ENCODE data around the gene MED15. TPM values are rescaled to one million over a fixed set of nuclear protein-coding genes. Genes with fewer than 3 reads are reported as not detected.

Gene MED15
- total RNA-seq, 1 donor from 2014 or later = 11.4 TPM

DNA sequence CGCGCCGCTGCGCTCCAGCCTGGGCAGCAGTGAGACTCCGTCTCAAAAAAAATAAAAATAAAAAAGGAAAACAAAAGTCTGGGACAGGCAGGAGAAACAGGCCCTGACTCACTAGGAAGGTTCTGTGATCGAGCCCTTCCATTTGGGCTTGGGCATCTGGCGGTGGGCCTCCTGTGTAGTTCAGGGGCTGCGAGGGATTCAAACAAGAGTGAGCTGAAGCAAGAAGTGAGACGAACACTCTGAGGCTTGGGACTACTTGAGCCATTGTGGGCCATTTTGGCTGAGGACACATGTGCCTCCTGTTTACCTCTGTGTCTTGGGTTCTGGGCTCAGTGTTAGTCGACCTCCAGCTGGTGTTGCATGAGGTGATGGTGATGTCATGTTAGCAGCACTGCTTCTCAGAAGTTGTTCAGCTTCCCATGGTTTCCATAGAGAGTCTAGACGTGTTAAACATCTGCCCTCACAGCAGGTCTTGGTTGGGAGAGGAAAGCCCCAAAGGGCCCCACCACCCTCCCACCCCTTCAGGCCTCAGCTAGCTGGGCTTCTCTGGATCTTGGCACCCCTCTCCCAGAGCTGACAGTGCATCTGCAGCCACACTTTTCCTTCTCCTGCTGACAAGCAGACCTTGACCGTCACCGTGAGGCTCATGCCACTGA, 57.8 kb downstream of the MED15 start:
- Histone ChIP-seq H3K36me3 (no peaks in the 10 kb centered on the region), H3K9me3 (ENCODE audit: low read depth) (no peaks in the 10 kb centered on the region), H4K20me1 (ENCODE audit: low read depth) (no peaks in the 10 kb centered on the region), H3F3A (ENCODE audit: low read depth) (peaks cover 9% of the 10 kb centered on the region), H3K4me3 (no peak overlapping the region), H3K79me2 (ENCODE audit: low read depth) (no peaks in the 10 kb centered on the region), H3K27me3 (no peaks in the 10 kb centered on the region), H3K27ac (no peak overlapping the region), H2AFZ (replicated peaks) (no peak overlapping the region), H3K9ac (no peak overlapping the region), H3K4me1 (no peaks in the 10 kb centered on the region), H3K4me2 (no peak overlapping the region)
- Mint-ChIP-seq H3K4me1 (no peaks in the 10 kb centered on the region), H3K27me3 (ENCODE audit: insufficient read depth, low read depth) (peaks cover 2% of the 10 kb centered on the region), H3K9me3 (no peaks in the 10 kb centered on the region), H3K36me3 (peaks cover 17% of the 10 kb centered on the region), H3K4me3 (no peak overlapping the region), H3K27ac (no peak overlapping the region)
- TF ChIP-seq EZH2 (IDR thresholded peaks at IDR 0.05) (no peak), EZH2phosphoT487 (IDR thresholded peaks at IDR 0.05) (no peak)
- TF ChIP-seq, protein P1, sequence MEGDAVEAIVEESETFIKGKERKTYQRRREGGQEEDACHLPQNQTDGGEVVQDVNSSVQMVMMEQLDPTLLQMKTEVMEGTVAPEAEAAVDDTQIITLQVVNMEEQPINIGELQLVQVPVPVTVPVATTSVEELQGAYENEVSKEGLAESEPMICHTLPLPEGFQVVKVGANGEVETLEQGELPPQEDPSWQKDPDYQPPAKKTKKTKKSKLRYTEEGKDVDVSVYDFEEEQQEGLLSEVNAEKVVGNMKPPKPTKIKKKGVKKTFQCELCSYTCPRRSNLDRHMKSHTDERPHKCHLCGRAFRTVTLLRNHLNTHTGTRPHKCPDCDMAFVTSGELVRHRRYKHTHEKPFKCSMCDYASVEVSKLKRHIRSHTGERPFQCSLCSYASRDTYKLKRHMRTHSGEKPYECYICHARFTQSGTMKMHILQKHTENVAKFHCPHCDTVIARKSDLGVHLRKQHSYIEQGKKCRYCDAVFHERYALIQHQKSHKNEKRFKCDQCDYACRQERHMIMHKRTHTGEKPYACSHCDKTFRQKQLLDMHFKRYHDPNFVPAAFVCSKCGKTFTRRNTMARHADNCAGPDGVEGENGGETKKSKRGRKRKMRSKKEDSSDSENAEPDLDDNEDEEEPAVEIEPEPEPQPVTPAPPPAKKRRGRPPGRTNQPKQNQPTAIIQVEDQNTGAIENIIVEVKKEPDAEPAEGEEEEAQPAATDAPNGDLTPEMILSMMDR (IDR thresholded peaks at IDR 0.05) = no peak
- DNase-seq (ENCODE audit: low spot score) = no peak

DNA sequence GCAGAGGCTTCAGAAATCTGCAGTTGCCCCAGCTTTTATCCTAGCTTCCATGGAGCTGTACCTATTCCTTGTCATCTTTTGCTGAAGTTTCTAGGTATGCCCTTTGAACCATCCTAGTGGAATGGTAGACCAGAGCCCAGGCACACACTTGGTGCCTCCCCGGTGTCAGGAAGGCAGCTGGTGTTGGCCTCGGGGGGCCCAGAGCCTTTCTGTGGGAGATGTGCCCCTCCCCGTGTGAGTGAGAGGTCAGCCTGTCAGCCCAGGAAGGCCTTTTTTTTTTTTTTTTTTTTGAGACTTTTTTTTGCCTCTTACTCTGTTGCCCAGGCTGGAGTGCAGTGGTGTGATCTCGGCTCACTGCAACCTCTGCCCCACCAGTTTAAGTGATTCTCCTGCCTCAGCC, 58.4 kb downstream of the MED15 start:
- H3K79me2 ChIP-seq (ENCODE audit: low read depth) = no peaks in the 10 kb centered on the region
- Mint-ChIP-seq H3K9me3 (no peaks in the 10 kb centered on the region), H3K4me3 (no peak overlapping the region), H3K27me3 (ENCODE audit: insufficient read depth, low read depth) (peaks cover 2% of the 10 kb centered on the region), H3K27ac (no peak overlapping the region), H3K4me1 (no peaks in the 10 kb centered on the region), H3K36me3 (peaks cover 17% of the 10 kb centered on the region)
- no peaks in the 10 kb centered on the region for H3K36me3 ChIP-seq
- TF ChIP-seq, protein P1 (IDR thresholded peaks at IDR 0.05) = no peak
- TF ChIP-seq EZH2phosphoT487 (IDR thresholded peaks at IDR 0.05) = no peak
- no peak for TF ChIP-seq EZH2 (IDR thresholded peaks at IDR 0.05)
- H3K4me3 ChIP-seq = no peak overlapping the region
- DNase-seq (ENCODE audit: low spot score) = no peak
- no peak overlapping the region for H3K27ac ChIP-seq
- no peaks in the 10 kb centered on the region for H3K4me1 ChIP-seq
- no peaks in the 10 kb centered on the region for H3K27me3 ChIP-seq
- no peaks in the 10 kb centered on the region for H3K9me3 ChIP-seq (ENCODE audit: low read depth)
- H3F3A ChIP-seq (ENCODE audit: low read depth) = peaks cover 9% of the 10 kb centered on the region
- H4K20me1 ChIP-seq (ENCODE audit: low read depth) = no peaks in the 10 kb centered on the region
- no peak overlapping the region for H3K9ac ChIP-seq
- H2AFZ ChIP-seq (replicated peaks) = no peak overlapping the region
- no peak overlapping the region for H3K4me2 ChIP-seq

DNA sequence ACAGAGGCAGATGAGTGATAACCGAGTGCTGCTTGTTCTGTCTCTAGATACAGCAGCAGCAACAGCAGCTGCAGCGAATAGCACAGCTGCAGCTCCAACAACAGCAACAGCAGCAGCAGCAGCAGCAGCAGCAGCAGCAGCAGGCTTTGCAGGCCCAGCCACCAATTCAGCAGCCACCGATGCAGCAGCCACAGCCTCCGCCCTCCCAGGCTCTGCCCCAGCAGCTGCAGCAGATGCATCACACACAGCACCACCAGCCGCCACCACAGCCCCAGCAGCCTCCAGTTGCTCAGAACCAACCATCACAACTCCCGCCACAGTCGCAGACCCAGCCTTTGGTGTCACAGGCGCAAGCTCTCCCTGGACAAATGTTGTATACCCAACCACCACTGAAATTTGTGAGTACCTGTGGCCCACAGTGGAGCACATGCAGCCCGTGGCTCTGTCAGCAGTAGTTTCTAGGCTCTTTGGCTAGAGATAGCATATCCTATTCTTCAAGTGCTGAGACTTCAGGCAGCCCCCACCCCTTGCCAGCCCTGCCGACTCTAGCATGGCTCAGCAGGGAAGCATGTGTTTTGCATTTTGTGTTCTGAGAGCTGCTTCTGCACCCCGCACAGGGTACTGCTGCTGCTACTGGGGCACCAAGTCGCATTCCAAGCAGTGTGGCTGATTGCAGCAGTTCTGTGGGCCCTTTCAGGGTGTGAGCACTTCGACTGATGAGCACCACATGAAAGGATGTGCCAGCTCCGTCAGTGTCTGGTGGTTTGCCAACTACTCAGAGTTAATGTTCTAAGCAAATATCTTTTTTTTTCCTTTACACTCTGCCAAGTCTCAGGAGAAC, 59.2 kb downstream of the MED15 start:
- Mint-ChIP-seq H3K36me3 (peaks cover 16% of the 10 kb centered on the region), H3K27me3 (ENCODE audit: insufficient read depth, low read depth) (peaks cover 2% of the 10 kb centered on the region), H3K4me3 (no peak overlapping the region), H3K9me3 (no peaks in the 10 kb centered on the region), H3K4me1 (no peaks in the 10 kb centered on the region), H3K27ac (no peak overlapping the region)
- no peaks in the 10 kb centered on the region for H3K79me2 ChIP-seq (ENCODE audit: low read depth)
- no peaks in the 10 kb centered on the region for H3K27me3 ChIP-seq
- no peaks in the 10 kb centered on the region for H3K9me3 ChIP-seq (ENCODE audit: low read depth)
- H3K4me2 ChIP-seq = no peak overlapping the region
- H3K4me1 ChIP-seq = no peaks in the 10 kb centered on the region
- TF ChIP-seq, protein P1 (IDR thresholded peaks at IDR 0.05) = no peak
- no peak overlapping the region for H3K27ac ChIP-seq
- DNase-seq (ENCODE audit: low spot score) = no peak
- H4K20me1 ChIP-seq (ENCODE audit: low read depth) = peaks cover 8% of the 10 kb centered on the region
- H3K9ac ChIP-seq = no peak overlapping the region
- no peak overlapping the region for H2AFZ ChIP-seq (replicated peaks)
- H3F3A ChIP-seq (ENCODE audit: low read depth) = peaks cover 9% of the 10 kb centered on the region
- no peaks in the 10 kb centered on the region for H3K36me3 ChIP-seq
- H3K4me3 ChIP-seq = no peak overlapping the region

All from neural progenitor cell (in vitro differentiated cells).